SH-SY5Y (cell line): ENCODE data around the gene SRD5A2.

Source experiments
- GATA2 ChIP-seq: IDR thresholded peaks from 2 replicates; pipeline ENCODE4 v1.6.1; 2011; ENCODE audit warnings: mild to moderate bottlenecking, low read depth, low read length
- GATA3 ChIP-seq: IDR thresholded peaks from 2 replicates; pipeline ENCODE4 v1.6.1; 2011; ENCODE audit warnings: low read depth, mild to moderate bottlenecking, low read length, moderate library complexity

DNA sequence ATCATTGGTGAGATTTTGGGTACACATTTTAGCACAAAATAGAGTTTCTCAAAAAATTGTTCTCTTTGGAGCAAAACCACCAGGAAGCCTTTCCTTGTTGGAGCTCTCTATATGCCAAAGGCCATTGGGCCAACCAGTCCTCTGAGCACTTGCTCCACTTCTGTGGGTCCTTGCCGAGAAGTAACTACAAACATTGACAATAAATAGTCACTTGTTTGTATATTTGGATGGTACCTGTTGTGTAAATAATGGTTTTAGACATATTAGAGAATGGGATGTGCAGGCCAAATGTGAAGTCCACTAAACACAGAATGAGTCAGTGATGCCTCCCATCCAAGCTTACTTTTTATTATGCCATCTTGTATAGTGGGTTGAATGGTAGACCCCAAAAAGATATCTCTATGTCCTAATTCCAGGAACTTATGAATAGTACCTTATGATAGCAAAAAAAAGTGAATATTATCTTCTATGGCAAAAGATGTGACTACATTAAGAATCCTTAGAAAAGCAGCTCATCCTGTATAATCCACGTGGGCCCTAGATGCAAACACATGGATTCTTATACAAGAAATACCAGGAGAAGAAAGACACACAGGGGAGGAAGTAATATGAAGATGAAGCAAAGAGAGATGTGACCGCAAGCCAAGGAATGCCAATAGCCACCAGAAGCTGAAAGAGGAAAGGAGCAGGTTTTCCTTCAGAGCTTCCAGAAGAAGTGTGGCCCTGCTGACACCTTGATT, 24.6 kb downstream of the SRD5A2 start:
- no peak for TF ChIP-seq GATA2
- no peak for TF ChIP-seq GATA3
